ENCODE data around the gene PKD1L1.
A peak's percentile ranks its signal among the peaks of the same experiment; 100 is the strongest.

The PKD1L1 gene

DNA sequence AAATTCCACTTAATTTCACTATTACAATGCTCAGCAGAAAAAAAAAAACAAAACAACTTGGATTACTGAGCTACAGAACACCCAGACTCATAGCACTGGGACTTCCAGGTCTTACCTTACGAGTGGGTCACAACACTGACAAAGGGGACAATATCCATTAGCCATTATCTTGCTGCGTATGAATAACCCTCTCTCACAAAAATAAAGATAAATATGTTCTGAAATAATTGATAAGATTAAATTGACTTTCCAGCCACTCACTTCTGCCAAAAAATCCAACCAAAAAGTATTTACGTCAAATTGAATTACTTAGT lies 128.7 kb downstream of the PKD1L1 start:
- no peak for DNase-seq

DNA sequence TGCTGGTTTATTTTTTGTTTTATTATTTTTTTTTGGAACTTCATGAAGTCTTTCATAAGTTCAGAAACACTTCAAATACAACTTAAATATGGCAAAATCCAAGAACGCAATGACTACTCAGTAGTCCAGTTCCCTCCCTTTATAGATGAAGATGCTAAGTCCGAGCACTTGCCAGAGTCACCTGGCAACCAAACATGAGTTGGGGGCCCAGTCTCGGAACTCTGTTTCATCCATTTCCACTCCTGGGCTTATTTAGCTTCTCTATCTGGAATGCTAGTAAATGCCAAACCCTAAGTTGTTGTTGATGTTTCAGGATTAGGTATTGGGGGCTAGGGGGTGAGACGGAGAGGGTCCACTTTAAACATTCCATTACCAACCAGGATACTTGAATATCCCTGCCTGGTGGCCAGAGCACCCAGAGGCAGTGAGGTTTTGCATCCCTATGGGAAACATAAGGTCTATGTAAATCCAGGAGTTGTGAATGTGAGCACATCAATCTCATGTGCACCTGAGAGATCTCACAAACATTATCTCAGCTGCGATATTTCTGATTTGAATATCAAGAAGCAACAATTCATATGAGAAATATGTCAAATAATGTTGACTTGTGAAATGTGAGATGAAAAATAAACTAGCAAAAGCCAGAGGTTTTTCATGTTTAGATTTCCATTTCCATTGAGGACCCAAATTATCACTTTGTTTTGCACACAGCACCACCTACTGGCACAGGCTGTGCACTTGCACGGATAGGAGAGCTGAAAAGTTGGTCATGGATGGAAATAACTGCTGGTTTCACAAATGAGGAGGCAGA lies 129.3 kb downstream of the PKD1L1 start:
- peak in 36 of 51 donors; percentile 6 to 80 (median 34) for DNase-seq

DNA sequence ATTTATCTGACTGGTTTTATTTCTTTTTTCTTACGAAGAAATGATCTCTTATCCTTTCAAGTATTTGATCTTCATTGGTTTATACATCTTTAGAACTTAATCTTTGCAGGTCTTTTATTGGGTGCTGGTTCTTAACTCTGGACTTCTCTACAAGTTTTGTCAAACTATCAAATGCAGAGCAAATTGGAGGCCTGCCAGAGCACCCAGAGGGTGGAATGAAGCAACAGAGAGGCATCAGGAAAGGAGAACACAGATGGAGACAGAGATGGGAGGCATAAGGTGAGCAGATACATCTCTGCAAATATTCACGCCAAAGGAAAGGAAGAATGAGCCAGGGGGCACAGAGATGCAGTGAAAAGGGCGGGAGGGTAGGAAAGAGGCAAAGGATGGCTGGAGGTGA lies 130.3 kb downstream of the PKD1L1 start:
- no peak for DNase-seq

DNA sequence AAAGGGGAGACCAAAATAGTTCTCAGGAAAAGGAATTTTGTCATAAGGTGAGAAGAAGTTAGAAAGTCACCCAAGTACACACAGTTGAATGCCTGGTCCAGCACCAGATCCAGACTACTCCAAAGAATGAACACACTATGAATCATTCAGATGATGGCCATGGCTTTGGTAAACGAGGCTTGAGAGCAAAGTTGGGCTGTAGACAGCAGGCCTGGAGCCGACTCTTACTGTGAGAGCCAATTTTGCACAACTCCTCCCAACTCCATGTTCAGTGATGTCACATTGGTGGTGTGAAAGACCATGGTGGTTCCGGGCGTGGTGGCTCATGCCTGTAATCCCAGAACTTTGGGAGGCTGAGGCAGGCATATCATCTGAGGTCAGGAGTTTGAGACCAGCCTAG lies 131.6 kb downstream of the PKD1L1 start:
- no peak for DNase-seq

DNA sequence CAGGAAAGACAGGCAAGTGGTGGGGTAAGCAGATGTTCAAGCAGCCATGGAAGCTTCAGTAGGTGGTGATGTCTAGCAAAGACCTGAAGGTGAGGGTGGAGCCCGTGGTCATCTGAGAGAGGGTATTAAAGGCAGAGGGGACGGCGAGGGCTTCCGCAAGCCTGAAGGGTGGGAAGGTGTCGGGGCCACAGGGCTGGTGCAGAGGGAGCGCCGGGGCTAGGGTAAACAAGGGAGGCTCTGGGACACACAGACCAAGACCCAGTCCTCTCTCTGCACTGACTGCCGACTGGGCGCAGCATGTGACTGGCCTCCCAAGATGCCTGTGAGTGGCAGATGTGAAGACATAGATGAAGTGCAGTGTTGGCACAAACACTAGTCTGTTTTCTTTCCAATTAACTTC lies 132.4 kb downstream of the PKD1L1 start:
- no peak for DNase-seq

DNA sequence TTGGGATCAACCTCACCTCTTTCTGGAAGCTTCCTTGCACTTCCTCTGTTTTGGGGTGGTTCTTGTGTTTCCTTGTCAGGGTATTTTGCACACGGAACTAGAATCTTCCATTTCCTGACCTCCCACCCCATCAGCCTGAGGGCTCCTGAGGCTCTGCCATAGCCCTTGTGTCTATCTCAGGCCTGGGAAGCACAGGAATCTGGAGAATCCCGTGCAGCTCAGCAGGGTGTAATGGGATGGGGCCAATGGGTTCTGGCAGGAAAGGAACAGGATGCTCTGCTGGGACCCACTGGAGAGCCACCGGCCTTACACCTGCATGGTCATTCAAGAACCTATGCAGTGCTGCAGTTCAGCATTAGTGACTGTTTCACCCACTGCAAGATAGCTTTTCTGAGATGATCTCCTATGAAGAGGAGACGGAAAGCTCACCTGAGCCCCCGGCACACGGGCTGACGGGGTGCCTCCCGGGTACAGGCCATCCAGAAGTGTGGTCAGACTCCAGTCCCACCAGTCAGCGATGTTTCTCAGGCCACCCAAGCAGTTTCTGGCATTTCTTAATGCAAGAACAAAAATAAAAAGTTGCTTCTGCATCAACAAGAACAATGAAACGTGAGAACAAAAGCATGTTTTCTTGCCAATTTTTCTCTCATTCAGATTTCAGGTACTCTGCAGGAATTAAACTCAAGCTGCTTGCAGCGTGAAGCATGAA lies 133.2 kb downstream of the PKD1L1 start:
- DNase-seq, result no peak

DNA sequence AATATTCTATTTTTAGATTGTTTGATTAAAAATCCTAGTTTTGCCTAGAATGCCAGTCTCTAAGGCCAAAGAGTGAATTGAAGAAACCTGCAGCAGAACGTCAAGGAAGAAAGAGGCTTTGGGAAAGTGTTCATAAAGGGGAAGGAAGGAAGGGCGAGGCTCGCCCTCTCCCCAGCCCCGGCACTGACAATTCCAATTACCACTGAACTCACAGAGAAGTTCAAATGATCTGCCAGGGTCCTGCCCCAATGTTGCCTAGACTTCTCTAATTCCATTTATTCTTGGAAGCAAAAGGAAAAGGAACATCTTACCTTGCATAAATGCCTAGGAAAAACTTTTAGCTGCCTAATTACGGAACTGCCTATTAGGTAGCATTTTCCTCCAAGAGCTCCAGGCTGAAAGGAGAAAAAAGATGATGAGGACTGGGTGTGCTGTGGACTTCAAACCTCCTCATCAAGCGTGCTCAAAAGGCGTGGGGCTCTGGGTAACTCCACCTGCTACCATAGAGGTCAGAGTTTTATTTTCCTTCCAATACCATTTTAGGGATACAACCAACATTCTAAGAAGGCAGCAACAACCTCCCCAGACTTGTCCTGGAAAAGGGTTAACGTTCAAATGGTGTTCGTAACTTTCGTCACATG lies 134.5 kb downstream of the PKD1L1 start:
- DNase-seq, result no peak

DNA sequence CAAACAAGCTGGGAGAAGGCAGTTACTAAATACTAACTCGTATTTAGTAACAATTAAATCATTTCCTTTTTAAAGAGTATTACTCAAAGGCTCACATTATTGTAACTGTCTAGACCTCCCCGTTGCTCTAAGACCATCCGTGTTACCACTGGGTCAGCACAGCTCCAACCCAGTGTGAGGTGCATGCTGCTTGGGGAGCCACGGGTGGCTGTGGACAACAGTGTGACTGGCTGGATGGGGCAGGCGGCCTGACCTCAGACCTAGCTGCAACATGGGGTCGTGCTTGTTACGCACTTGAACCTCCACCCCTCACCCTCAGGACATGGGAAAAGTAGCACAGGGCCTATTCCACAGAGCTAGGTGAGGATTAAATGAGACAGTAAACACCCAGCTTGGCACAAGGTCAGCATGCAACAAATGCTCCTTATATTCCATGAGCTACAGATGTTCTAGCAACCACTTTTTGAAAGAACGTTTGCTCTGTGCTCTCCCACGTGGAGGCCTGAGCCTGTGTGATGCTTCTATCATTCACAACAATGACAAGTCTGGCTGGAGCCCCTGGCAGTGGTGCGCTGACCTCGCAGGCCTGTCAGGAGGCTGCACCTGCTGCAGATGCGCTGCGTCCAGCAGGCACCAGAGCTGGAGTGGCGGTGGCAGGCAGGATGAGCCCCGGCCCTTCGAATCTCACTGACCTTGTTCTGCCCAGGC lies 135.7 kb downstream of the PKD1L1 start:
- peak in 15 of 51 donors; percentile 10 to 58 (median 23) for DNase-seq

DNA sequence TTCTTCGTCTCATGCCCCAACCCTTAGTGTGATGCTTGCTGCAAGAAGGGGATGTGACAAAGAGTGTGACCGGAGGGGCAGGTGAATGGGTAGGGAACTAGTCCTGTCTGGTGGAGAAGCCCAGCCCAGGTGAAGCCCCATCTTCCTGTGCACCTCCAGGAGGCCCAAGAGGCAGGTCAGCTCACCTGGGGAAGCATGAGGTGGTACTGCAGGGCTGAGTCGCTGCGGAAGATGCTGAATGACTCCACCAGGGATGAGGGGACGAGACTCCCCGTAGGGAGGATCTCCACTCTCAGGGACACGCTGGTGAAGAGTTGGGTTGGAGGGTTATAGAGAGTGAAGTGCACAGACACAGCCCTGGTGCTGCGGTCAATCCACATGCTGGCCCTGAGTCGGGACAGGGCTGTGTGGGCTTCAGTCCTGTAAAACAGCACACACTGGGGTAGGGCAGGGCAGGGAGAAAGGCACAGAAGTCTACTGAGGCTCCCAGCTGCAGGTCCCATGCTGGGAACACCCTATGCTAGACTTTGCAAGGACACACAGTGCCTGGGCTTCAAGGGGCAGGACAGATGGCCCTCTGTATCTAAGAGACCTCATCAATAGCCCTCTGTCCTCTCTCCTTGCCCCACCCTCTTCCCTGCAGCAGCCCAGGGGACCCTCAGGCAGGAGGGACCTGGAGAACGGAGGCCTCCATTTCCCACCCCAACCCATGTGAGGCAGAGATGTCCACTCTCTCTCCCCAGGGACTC lies 136.5 kb downstream of the PKD1L1 start:
- peak in 7 of 51 donors; percentile 7 to 43 (median 21) for DNase-seq

DNA sequence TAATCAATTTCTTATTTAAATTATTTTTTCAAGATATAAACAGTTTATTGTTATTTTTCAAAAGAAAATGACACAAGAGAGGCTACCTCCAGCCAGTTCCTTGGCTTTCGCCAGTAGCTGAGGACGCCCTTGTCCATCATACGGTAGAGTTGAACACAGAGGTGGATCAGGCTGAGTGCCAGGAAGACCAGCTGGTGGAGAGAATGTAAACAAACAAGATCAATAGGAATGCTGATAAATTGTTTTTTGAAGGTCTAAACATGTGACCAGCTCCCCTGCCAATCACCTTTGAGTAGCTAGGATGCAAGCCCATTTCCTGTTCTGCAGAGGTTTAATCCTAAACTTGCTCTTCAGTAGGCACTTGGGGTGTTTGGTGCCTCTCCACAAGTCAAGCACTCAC lies 138.9 kb downstream of the PKD1L1 start:
- DNase-seq, result no peak

DNA sequence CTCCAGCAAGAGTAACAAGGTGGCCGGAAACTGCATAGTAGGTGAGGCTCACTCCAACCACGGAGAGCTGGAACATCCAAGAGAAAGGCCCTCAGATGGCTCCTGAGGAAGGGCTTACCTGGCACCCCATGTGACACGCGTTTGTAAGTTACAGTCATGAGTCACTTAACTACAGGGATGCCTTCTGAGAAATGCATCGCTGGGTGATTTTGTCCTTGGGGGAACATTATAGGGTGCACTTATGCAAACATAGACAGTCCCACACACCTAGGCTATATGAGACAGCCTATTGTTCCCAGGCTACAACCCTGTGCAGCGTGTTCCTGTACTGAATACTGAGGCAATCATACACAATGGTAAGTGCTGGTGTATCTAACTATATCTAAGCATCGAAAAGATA lies 139.9 kb downstream of the PKD1L1 start:
- DNase-seq, result no peak

DNA sequence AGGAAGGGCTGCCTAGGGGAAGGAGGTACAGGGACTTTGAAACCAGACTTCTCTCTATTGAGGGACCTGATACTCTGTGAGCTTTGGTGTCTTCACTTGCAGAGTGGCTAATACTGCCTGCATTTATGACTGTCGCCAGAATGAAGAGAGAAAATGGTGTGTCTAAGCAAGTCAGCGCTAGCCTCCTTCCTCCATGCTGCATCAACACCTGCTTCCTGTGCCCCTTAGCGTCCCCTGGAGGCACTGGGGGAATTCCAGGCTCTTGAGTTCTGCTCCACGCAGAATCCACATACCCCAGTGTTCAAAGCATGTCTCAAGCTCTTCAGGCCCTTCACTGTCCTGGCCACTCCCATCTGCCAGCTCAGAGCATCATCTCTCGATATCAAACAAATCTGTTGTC lies 140.5 kb downstream of the PKD1L1 start:
- no peak for DNase-seq

DNA sequence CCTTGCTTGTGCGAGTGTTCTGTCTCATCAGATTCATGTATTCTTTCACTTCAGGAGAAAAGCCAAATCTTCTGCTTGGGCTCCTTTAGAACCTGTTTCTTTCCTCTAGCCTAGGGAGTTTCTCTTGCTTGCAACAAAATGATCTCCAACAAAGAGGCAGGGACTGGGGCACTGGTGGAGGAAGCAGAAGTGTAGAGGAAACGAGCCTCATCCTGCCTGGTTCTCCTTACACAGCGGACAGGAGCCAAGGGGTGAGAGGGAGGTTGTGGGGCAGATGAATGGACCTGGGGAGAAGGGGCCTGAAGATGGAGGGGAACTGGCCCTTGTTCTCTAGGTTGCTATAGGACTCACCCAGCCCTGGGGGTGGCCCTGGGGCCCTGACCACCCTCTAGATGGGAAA lies 141.1 kb downstream of the PKD1L1 start:
- DNase-seq, result no peak

DNA sequence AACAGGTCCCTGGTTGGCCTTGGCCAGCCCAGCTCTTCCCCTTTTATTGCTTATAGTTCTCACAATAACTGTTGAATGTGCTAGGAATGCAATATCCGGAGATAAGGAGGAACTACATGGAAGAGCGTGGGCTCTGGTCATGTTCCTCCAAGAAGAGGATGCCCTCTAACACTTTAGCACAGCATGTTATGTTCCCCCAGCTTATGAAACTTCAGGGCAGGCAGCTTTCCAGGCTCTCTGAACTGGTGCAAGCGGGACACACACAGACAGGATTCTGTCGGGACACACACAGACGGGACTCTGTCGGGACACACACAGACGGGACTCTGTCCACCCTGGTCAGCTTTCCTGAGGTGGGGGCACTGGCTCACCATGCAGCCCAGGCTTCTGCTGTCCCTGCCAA lies 141.6 kb downstream of the PKD1L1 start:
- peak in 4 of 51 donors; percentile 10 to 26 (median 16) for DNase-seq

DNA sequence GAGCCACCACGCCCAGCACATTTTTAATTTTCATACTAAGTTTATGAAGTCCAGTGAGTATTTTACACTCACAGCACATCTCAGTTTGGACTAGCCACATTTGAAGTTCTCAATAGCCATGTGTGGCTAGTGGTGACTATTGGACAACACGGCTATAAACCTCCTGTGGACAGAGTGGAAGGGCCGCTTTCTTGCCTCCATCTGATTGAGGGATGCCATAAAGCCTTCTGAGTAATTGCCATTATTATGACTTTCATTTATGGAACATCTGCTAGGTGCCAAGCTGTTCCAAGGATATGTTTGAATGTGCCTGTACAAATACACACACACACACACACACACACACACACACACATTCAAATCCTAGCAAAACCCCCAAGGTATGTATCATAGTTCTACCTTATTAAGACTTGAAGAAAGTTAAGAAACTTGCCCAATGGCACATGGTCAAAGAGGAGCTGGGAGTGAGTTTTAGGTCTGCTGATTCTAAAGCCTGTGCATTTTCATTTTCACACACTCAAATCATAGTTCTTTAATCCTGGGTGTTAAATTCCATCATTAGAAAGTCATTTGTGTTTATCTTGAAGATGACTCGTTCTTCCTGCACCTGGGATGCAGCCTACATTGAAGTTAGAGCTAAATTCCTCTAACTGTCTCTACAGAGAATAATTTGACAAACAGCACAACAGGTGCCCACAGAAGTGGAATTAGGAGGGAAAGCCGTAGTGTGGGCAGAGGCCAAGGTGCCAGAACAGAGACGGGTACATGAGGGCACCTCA lies 143.3 kb downstream of the PKD1L1 start:
- DNase-seq, result no peak

DNA sequence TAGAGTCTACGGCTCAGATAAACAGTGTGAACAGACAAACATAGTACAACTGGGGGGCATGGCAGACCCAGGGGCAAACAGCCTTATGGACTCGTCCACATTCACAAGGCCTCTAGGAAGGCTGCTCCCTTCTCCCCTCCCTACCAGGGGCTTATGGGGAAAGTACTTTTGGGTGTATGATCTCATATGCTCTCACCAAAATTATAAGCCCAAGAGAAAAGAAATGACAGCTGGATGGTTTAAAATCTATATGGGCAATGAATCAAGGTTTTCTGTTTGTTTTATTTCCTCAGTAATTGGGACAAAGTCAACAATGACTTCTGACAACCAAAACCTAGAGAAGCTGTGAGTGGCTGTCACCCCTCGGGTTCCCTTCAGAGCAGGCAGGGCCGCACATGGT lies 144.4 kb downstream of the PKD1L1 start:
- no peak for DNase-seq

DNA sequence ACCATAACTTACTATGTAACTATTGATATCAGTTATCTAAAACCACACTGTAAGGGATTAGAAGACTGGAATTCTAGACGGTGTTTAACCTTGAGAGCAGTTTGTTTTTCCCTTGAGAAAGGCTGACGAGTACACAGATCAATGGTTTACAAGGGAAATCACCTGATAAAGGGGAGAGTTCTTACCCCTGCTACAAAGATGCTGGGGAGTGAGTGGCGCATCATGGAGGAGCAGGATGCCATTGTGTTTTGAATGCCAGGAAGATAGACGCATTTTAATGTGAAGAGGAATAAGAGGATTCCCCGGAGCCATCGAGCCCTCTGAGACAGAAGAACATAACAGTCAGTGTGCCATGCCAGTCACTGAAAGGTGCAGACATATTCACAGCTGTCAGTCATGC lies 145.2 kb downstream of the PKD1L1 start:
- no peak for DNase-seq

DNA sequence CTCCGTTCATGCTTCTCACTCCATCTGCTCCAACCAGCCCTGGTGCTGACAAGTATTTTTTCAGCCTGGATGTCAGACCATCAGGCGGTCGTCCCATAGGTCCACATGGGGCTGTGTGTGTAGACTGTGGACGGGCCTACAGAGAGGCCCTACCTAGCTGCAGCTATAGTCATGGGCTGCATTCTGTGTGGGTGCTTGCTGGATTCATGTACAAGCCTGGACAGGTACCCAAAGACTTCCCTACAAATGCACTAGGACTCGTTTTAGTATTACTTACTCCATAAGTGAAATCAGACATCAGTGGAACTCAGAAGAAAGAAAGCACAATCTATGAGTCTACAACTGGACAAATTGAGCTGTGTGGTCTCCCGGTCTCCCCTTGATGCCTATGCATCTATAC lies 146.8 kb downstream of the PKD1L1 start:
- DNase-seq, result no peak

DNA sequence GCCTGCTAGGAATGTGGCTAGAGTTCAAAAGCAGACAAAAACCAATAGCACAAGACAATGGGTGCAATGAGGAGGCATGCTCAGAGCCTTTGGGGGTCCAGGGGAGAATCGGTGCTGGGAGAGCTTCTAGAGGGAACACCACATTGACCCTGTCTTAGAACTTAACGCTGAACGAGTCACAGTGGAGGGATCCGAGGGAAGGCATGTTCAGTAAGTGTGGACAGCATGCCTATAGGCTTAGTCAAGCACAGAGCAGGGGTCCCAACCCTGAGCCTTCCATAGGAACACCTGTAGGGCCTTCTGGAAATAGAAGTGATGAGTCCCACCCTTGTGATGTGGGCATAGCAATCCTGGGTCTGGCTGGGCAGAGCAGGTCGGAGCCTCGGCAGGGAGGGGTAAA lies 148.7 kb downstream of the PKD1L1 start:
- DNase-seq, result no peak

DNA sequence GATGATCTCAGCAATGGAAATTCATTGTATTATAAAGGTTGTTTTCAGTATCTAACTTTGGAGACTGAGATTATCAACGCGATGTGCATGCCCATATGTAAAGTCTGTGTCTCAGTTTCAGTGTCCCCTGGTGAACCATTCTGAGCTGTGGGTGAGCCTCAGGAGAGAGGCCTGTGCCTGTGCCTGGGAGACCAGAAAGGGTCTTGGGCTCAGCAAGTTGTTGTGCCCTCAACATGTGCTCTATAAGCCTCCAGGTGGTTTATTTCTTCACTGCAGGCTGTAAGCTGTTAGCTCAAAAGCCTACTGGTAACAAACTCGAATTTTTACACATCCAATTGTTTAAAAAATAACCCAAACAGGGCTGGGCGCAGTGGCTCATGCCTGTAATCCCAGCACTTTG lies 151.9 kb downstream of the PKD1L1 start:
- no peak for DNase-seq

DNA sequence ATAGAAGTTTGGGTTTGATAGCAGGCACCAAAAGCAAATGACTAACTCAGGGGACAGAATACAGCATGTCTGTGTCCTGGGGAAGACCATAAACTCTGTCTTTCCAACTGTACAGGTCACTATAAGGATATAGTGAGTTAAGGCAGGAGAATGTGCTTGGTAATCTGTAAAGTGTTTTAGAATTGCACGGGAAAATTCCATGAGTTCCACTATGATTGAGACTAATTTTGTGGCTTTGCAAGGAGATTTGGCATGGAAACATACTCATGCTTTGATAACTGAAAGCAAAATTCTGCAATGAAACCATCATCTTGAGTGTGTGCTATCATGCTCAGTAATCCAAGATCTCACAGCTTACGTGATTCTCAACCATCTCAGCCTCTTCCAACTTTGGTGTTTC lies 152.6 kb downstream of the PKD1L1 start:
- DNase-seq, result no peak
